NCI-H748 treated with DMSO at 0.1 percent for 48 hours (cell line): Measurements from ENCODE around the gene CDC23.

ENCODE experiments used
- DNase-seq: peaks from one replicate; lab custom pipeline; 2025; lab: John Stamatoyannopoulos, UW

CDC23 gene

DNA sequence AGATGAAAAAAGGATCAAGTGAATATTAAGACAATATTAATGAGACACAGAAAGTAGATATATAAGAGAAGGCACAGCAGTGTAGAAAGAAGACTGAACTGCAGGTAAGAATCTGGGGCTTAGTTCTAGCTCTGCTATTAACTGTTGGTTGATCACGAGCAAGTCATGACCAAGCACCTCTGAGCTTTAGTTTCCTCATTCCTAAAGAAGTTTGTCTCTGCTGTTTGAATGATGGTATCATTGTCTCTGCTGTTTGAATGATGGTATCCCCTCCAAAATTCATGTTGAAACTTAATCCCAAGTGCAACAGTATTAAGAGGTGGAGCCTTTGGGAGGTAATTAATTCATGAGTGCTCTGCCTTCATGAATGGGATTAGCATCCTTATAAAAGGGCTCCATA is 71.4 kb downstream of the CDC23 start:
- no peak for DNase-seq

DNA sequence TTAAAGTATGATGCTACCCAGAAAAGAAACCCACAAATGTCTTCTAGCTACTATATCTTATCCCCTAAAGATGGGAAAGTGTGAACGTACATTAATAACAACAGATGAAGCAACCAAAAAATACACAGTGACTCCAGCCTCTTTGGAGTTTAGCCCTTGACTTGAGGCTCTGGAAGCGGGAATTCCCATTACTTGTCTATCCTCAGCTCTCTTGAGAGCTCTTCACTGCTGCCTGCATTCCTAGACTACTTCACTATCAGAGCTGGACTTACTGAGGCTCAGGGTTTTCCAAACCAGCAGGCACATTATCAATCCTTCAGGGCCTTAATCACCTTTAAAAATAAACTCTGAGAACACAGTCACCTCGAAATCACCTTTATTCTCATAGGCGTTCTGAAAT is 72.9 kb downstream of the CDC23 start:
- DNase-seq = no peak

DNA sequence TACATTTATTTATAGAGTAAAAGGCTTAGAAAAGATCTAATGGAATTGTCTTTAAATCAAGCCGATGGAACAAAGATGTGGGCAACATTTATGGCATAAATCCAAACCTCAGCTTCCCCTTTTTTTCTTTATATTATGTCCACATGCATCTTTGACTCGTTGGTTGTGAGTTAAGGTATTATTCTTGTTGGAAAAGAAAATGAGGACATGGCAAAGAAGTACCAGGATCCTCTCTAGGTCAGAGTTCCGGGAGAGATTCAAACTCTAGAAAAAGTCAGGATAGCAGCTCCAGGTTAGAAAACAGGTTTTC is 73.4 kb downstream of the CDC23 start:
- no peak for DNase-seq

DNA sequence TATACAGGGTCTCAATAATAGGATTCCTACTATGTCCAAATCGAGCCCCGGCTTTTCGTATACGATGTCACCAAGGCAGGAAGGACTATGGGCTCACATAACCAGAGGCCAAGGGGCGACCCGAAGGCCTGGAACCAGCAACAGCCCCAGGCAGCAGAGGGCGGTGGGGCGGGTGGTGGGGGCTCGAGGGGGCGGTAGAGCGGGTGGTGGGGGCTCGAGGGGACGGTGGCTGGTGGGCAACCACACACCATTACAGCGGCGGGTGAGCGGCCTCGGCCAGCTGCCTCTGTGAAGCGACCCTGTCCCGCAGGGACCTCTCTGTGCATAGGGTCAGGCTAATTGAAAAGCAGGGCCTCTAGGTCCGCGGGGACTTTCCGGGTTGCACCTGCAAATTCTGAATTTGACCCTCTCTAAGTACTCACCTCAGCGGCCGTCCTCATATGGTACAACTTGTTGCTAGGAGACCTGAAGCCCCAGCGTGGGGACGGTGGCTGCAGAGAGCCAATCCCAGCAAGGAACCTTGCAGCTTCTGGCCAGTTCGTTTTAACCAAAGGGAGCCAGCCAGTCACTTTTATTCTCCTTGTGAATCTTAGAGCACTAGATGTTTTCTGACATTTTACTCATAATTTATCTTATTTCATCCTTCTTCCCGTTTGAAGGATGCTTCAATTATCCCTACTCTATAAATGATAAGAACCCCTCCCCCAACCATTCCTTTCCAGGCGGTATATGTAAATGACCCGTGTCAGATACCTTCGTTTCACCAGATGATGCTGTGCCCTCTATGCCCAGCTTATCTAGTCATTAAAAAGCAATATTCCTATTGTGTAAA is 74.0 kb downstream of the CDC23 start, which contains the start of gene NME5:
Gene NME5 (minus strand): TSS at position 480 of the 832 bp plus-strand sequence. CDS start 648 bp downstream, outside the sequence.
- DNase-seq = peak; percentile 66
